DMS153 (cell line): ENCODE results near the gene SLC35F3.
A peak's percentile ranks its signal among the peaks of the same experiment; 100 is the strongest.

Source experiments
- DNase-seq: peaks from one replicate; lab custom pipeline; 2025; lab: John Stamatoyannopoulos, UW

The SLC35F3 gene

GRCh38 chr1:233972951-233973635, 68.6 kb downstream of the SLC35F3 start:
- no peak for DNase-seq

GRCh38 chr1:233975486-233975885, 71.0 kb downstream of the SLC35F3 start:
- DNase-seq: no peak

- no peak for DNase-seq
Measured at GRCh38 chr1:233981042-233981675, 76.7 kb downstream of the SLC35F3 start.

GRCh38 chr1:233982827-233983518, 78.5 kb downstream of the SLC35F3 start:
- no peak for DNase-seq

GRCh38 chr1:233983811-233984210, 79.3 kb downstream of the SLC35F3 start:
- no peak for DNase-seq

GRCh38 chr1:233988963-233989696, 84.7 kb downstream of the SLC35F3 start:
- no peak for DNase-seq

- no peak for DNase-seq
Measured at GRCh38 chr1:233990486-233990885, 86.0 kb downstream of the SLC35F3 start.

DNA sequence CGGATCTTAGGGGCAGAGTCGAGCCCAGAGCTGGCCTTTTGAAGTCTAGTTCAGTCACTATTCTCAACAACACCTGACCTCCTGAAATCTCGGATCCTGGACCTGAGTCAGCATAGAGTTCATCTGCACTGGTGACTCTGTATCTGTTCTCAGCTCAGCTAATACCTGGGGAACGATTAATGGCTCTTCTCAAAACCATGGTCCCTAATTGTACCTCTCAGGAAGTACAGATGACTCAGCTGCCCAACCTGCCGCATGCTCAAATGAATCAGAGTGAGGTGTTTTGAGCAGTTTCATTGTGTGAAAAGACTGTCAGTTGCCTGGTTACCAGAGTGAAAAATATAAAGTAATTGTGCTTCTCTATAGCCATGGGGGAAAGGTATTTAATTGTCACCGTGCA, 89.2 kb downstream of the SLC35F3 start:
- DNase-seq: peak; percentile 62

- no peak for DNase-seq
Measured at GRCh38 chr1:233994112-233994511, 89.6 kb downstream of the SLC35F3 start.

GRCh38 chr1:233998456-233998855, 94.0 kb downstream of the SLC35F3 start:
- no peak for DNase-seq

GRCh38 chr1:233998891-233999290, 94.4 kb downstream of the SLC35F3 start:
- DNase-seq: no peak

DNA sequence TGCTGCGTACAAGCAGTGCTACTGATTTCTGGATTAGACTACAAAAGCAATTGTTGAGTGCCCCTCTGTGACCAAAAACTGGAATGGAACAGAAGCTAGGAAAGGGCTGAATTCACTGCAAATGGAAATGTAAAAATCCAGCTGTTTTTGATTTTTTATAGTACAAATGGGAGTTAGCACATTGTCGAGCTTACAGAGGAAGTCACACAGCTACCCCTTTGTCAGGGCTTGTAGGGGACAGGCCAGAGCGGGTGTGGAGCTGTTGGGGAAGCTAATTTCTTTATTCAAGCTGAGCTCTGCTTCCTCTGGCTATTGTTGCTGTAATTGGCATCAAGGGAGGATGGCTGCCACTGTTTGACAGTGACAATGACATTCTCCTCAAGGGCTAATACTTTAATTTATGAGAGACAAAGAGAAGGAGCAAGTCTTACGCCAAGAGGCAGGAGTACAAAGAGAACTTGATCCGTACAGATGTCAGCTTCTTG, 96.1 kb downstream of the SLC35F3 start:
- DNase-seq: no peak

DNA sequence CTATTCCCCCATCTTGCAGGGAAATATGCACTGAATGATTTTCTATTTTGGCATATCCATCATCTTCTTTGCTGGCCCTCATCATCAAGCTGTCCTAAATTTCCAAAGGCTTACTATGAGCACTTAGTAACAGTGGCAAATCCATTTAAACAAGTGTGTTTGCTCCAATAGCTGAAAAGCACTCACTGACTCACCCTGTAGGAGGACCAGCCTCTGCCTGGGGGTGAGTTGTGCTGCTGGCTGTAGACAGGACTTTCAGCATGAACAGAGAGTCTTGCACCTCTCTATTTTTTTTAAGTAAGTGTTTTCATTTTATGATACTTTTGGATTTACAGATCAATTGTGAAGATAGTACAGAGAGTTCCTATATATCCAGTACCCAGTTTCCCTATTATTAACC, 97.3 kb downstream of the SLC35F3 start:
- DNase-seq: no peak

- DNase-seq: no peak
Measured at GRCh38 chr1:234004591-234004990, 100.1 kb downstream of the SLC35F3 start.

DNA sequence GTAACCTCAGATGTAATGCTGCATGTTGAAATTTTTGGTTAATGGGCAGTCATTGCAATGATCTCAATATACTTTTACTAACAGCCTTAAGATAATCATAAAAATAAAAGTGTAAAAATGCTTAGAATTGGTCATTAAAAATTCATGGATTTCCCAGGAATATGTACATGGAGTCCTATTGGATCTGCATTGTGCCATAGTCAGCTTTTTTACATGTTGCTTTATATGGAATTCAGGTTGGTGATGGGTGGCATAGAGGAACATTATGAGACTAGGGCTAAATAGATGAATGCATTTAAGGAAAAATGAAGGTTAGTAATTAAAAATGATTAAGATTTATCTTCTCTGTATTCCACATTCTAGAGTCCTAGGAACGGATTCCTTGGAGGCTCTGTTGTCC, 103.2 kb downstream of the SLC35F3 start:
- DNase-seq: no peak

- DNase-seq: no peak
Measured at GRCh38 chr1:234008591-234008990, 104.1 kb downstream of the SLC35F3 start.

- DNase-seq: no peak
Measured at GRCh38 chr1:234009668-234010067, 105.2 kb downstream of the SLC35F3 start.

DNA sequence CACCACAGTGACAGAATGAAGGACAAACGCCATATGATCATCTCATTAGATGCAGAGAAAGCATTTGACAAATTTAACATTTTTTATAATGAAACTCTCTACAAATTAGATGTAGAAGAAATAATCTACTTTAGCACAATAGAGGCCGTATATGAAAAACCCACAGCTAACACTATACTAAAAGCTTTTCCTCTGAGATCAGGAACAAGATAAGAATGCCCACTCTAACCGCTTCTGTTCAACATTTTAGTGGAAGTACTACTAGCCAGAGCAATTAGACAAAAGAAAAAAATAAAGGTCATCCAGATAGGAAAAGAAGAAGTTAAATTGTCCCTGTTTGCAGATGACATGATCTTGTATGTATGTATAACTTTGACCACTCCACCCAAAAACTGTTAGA, 109.7 kb downstream of the SLC35F3 start:
- DNase-seq: no peak

DNA sequence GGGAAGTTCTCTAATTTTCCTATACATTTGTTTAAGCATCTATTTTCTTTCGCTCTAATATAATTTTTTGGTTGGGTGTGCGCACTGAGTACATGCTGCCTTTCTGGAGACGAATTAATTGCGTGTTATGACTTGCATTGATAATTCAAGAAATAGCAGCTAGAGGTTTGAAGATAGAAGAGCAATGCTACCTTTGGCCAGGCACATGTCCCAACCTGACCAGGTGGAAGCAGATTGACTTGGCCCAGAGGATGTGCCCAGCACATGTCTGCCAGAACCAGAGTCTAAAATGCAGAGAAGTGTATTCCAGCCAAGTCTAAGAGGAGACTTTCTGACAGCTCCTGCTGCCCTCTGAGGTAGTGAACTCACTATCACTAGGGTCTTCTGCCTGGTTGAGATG, 114.3 kb downstream of the SLC35F3 start:
- DNase-seq: no peak

DNA sequence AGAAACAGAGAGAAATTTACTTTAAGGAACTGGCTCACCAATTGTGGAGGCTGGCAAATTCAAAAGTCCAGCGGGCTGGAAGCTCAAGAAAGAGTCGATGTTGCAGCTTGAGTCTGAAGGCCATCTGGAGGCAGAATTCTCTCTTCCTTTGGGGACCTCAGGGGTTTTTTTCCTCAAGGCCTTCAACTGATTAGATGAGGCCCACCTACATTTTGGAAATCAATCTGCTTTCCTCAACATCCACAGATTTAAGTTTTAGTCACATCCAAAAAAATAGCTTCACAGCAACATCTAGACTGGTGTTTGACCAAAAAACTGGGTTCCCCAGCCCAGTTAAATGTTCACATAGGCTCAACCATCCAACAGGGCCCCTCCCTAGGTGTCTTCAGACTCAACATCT, 114.9 kb downstream of the SLC35F3 start:
- DNase-seq: no peak

DNA sequence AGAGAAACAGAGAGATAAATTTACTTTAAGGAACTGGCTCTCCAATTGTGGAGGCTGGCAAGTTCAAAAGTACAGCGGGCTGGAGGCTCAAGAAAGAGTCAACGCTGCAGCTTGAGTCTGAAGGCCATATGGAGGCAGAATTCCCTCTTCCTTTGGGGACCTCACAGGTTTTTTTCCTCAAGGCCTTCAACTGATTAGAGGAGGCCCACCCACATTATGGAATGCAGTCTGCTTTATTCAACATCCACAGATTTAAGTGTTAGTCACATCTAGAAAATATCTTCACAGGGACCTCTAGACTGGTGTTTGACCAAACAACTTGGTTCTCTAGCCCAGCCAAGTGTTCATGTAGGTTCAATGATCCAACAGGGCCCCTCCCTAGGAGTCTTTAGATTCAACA, 117.8 kb downstream of the SLC35F3 start:
- no peak for DNase-seq

- DNase-seq: no peak
Measured at GRCh38 chr1:234039603-234040002, 135.1 kb downstream of the SLC35F3 start.
